IMR-90 (cell line): ENCODE results near the gene STK10. TPM values are rescaled to one million over a fixed set of nuclear protein-coding genes. Genes with fewer than 3 reads are reported as not detected.

Source experiments
- ATAC-seq: fragments of 200-7000 bp; cut with Tn5 transposase; 2 replicates; pipeline ENCODE4 v1.9.1; 2020; ENCODE audit warnings: low read depth, mild to moderate bottlenecking, moderate library complexity
- BruUV-seq: library from RNA; stranded (reverse); fragments of 400-500 nt; replicated peaks from 2 replicates; lab custom pipeline; 2021; lab: Mats Ljungman, UMichigan
- CTCF ChIA-PET: fragments of 300-600 bp; formaldehyde crosslinking; extraction: SDS; loops from one replicate; lab custom pipeline; 2021; ENCODE audit warnings: antibody characterized with exemption; lab: Yijun Ruan, JAX
- POLR2A ChIA-PET: fragments of 300-600 bp; sonication (Branson Sonifier 250); formaldehyde crosslinking; loops from one replicate; lab custom pipeline; 2022; ENCODE audit warnings: antibody characterized with exemption; ENCODE audit not compliant: unreplicated experiment; lab: Charles Lee
- DNase-seq: peaks from one replicate; pipeline ENCODE4 v3.0.0; 2013
- H2AFZ ChIP-seq: replicated peaks from 2 replicates; pipeline ENCODE3; 2013; ENCODE audit warnings: low read length, mild to moderate bottlenecking; ENCODE audit not compliant: poor library complexity
- H2AK5ac ChIP-seq: 2 replicates; pipeline ENCODE4 v1.6.1; 2013; ENCODE audit warnings: low read depth, low read length, inconsistent platforms
- H2AK9ac ChIP-seq: replicated peaks from 2 replicates; pipeline ENCODE3; 2013; ENCODE audit warnings: mild to moderate bottlenecking, low read depth, low read length, moderate library complexity; ENCODE audit not compliant: poor library complexity
- H2BK120ac ChIP-seq: 2 replicates; pipeline ENCODE4 v1.6.1; 2013; ENCODE audit warnings: low read depth, low read length, inconsistent platforms
- H2BK15ac ChIP-seq: 3 replicates; pipeline ENCODE4 v1.6.1; 2013; ENCODE audit warnings: low read depth, low read length, inconsistent platforms
- H2BK20ac ChIP-seq: 2 replicates; pipeline ENCODE4 v1.6.1; 2013; ENCODE audit warnings: low read depth, mild to moderate bottlenecking, inconsistent platforms, low read length, moderate library complexity
- H2BK5ac ChIP-seq: 2 replicates; pipeline ENCODE4 v1.6.1; 2013; ENCODE audit warnings: mild to moderate bottlenecking, low read depth, low read length, inconsistent platforms; ENCODE audit not compliant: poor library complexity, severe bottlenecking
- H3K14ac ChIP-seq: replicated peaks from 2 replicates; pipeline ENCODE4 v1.6.1; 2013; ENCODE audit warnings: low read depth, low read length, inconsistent platforms
- H3K18ac ChIP-seq: 2 replicates; pipeline ENCODE4 v1.6.1; 2013; ENCODE audit warnings: low read depth, low read length, control low read depth
- H3K23ac ChIP-seq: 2 replicates; pipeline ENCODE4 v1.6.1; 2013; ENCODE audit warnings: low read depth, low read length, inconsistent platforms
- H3K27ac ChIP-seq: 2 replicates; pipeline ENCODE4 v1.5.1; 2013; ENCODE audit warnings: mild to moderate bottlenecking, control low read depth, low read length; ENCODE audit not compliant: insufficient read depth
- H3K27me3 ChIP-seq: 2 replicates; pipeline ENCODE4 v1.6.1; 2013; ENCODE audit warnings: low read length; ENCODE audit not compliant: control insufficient read depth, insufficient read depth
- H3K36me3 ChIP-seq: 2 replicates; pipeline ENCODE4 v1.6.1; 2013; ENCODE audit warnings: low read length, mixed read lengths; ENCODE audit not compliant: control insufficient read depth, insufficient read depth
- H3K4ac ChIP-seq: 2 replicates; pipeline ENCODE4 v1.6.1; 2013; ENCODE audit warnings: low read depth, low read length, inconsistent platforms
- H3K4me1 ChIP-seq: 2 replicates; pipeline ENCODE4 v1.6.1; 2013; ENCODE audit warnings: low read length, mixed read lengths; ENCODE audit not compliant: control insufficient read depth, insufficient read depth
- H3K4me2 ChIP-seq: 2 replicates; pipeline ENCODE4 v1.6.1; 2013; ENCODE audit warnings: low read depth, mild to moderate bottlenecking, control low read depth, low read length, moderate library complexity
- H3K4me3 ChIP-seq: 2 replicates; pipeline ENCODE4 v1.5.1; 2013; ENCODE audit warnings: low read depth, mild to moderate bottlenecking, control low read depth, low read length, moderate library complexity; ENCODE audit not compliant: insufficient read depth
- H3K56ac ChIP-seq: 2 replicates; pipeline ENCODE4 v1.6.1; 2013; ENCODE audit warnings: low read length, inconsistent platforms; ENCODE audit not compliant: insufficient read depth; ENCODE audit errors: extremely low read depth
- H3K79me1 ChIP-seq, 2 experiments: 2 replicates each; pipeline ENCODE4 v1.6.1; 2013; ENCODE audit warnings: low read length in 2 of 2, inconsistent platforms in 1 of 2, low read depth in 1 of 2
- H3K9ac ChIP-seq: 2 replicates; pipeline ENCODE4 v1.6.1; 2013; ENCODE audit warnings: low read depth, low read length, control low read depth
- H3K9me1 ChIP-seq: 2 replicates; pipeline ENCODE4 v1.6.1; 2013; ENCODE audit warnings: low read length, inconsistent platforms; ENCODE audit not compliant: insufficient read depth
- H3K9me3 ChIP-seq: 2 replicates; pipeline ENCODE4 v1.6.1; 2013; ENCODE audit warnings: low read length; ENCODE audit not compliant: control insufficient read depth, insufficient read depth
- H4K20me1 ChIP-seq: 2 replicates; pipeline ENCODE4 v1.6.1; 2013; ENCODE audit warnings: low read length, inconsistent platforms; ENCODE audit not compliant: insufficient read depth
- H4K5ac ChIP-seq: 2 replicates; pipeline ENCODE4 v1.6.1; 2013; ENCODE audit warnings: mild to moderate bottlenecking, low read depth, low read length, control low read depth
- H4K8ac ChIP-seq, 2 experiments: 2 replicates each; pipeline ENCODE4 v1.6.1; 2013; ENCODE audit warnings: low read depth in 2 of 2, low read length in 2 of 2, control low read depth in 1 of 2, inconsistent platforms in 1 of 2
- H4K91ac ChIP-seq: 2 replicates; pipeline ENCODE4 v1.6.1; 2013; ENCODE audit warnings: low read depth, low read length, inconsistent platforms; ENCODE audit not compliant: insufficient read depth
- CEBPB ChIP-seq: IDR thresholded peaks from 2 replicates; pipeline ENCODE4 v1.6.1; 2012; ENCODE audit warnings: low read depth, low read length, improper control_type of control experiment
- FOS ChIP-seq: fragments of 150-350 bp; IDR thresholded peaks from 2 replicates; pipeline ENCODE4 v1.6.1; 2016; ENCODE audit warnings: low read depth, low read length
- MAZ ChIP-seq: IDR thresholded peaks from 2 replicates; pipeline ENCODE4 v1.6.1; 2012; ENCODE audit warnings: low read depth, mild to moderate bottlenecking, low read length, improper control_type of control experiment, moderate library complexity, borderline replicate concordance
- MXI1 ChIP-seq: IDR thresholded peaks from 2 replicates; pipeline ENCODE4 v1.6.1; 2012; ENCODE audit warnings: low read depth, mild to moderate bottlenecking, low read length, moderate library complexity, borderline replicate concordance
- NFE2L2 ChIP-seq: fragments of 150-350 bp; IDR thresholded peaks from 2 replicates; pipeline ENCODE4 v1.6.1; 2016; ENCODE audit warnings: low read depth, mild to moderate bottlenecking, low read length
- RFX5 ChIP-seq: IDR thresholded peaks from 2 replicates; pipeline ENCODE4 v1.8.0; 2012; ENCODE audit warnings: low read depth, mild to moderate bottlenecking, low read length, moderate library complexity
- WGBS, 2 experiments: methylation state at CpG; one replicate each; pipeline versions ENCODE4 v1.1.5 to v1.1.7; 2013; ENCODE audit warnings: missing lambda C conversion rate in 2 of 2; ENCODE audit not compliant: insufficient read length in 1 of 2; ENCODE audit errors: extremely low coverage in 2 of 2; 5-methylcytosine and 5-hydroxymethylcytosine counted together
- dilution Hi-C: fragments of 300-500 bp; cut with HindIII; formaldehyde crosslinking; loops from one replicate; pipeline ENCODE4 v1.14.3; 2018; ENCODE audit warnings: low sequenced_read_pairs; ENCODE audit not compliant: unreplicated experiment
- in situ Hi-C: fragments of 300-500 bp; cut with MboI; formaldehyde crosslinking; loops from 3 replicates; pipeline ENCODE4 v1.14.3; 2019; ENCODE audit warnings: low sequenced_read_pairs, inconsistent platforms, mixed read lengths
- intact Hi-C: fragments of 100-400 bp; cut with micrococcal nuclease; formaldehyde crosslinking; loops from 2 replicates; pipeline ENCODE4 v1.10.0; 2022
- polyA plus RNA-seq, 3 experiments: library from polyadenylated mRNA; depleted of rRNA; stranded (reverse); fragments of >200 nt; gene quantifications; 2 replicates each; pipeline ENCODE4 v1.2.3, GENCODE V29; 2012; ENCODE audit warnings: low replicate concordance in 1 of 3
- total RNA-seq: library from RNA; depleted of rRNA; stranded (reverse); fragments of >200 nt; gene quantifications from 2 replicates; pipeline ENCODE4 v1.2.3, GENCODE V29; 2012
- TF ChIP-seq, protein P1 (sequence below): conservative IDR thresholded peaks from 2 replicates; pipeline ENCODE4 v1.5.1; 2012; ENCODE audit warnings: mild to moderate bottlenecking, low read depth, low read length, improper control_type of control experiment

Gene STK10
- total and polyA plus RNA-seq, 2 of the 4 experiments (the other 2 are of a cell fraction) = 15.4 to 18.5 TPM

DNA sequence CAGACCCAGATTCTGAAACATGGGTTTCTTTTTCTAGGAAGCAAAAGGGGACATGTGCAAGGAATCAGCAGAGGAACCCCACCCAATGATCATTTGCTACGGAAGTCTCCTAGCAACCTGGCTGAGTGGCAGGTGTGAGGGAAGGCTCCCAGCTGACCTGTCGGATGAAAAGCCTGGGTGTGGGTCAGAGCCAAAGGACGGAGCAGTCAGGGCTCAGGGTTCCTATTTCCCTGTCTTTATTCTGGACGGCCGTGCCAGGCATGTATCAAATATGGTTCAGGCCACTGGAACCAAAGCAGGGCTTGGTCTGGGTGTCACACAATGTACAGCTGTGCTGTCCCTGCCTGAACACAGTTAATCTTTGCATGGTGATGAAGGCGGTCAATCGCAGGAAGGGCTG is 20.1 kb downstream of the STK10 start:
- no peak overlapping the region for H2BK15ac ChIP-seq
- no peak overlapping the region for H3K4me3 ChIP-seq
- intact Hi-C loops = no loop called here
- H3K9me3 ChIP-seq = no peaks in the 10 kb centered on the region
- no peak overlapping the region for H3K4me2 ChIP-seq
- peaks cover 17% of the 10 kb centered on the region for H3K4me1 ChIP-seq
- DNase-seq = no peak
- no peak overlapping the region for H3K18ac ChIP-seq
- 75% methylated on average over 4 of the region's 7 CpGs; no CpG with 5 or more reads in 1 of the 2 experiments for WGBS, 2 experiments
- in situ Hi-C loops = no loop called here
- H3K36me3 ChIP-seq = peaks cover 6% of the 10 kb centered on the region; the same call in 1 of the 2 replicates
- peak overlapping the region; percentile 56 for H2AFZ ChIP-seq
- H3K4ac ChIP-seq = no peak overlapping the region
- TF ChIP-seq NFE2L2 (no peak), MXI1 (no peak), CEBPB (no peak), FOS (no peak), RFX5 (no peak), MAZ (no peak)
- TF ChIP-seq, protein P1, sequence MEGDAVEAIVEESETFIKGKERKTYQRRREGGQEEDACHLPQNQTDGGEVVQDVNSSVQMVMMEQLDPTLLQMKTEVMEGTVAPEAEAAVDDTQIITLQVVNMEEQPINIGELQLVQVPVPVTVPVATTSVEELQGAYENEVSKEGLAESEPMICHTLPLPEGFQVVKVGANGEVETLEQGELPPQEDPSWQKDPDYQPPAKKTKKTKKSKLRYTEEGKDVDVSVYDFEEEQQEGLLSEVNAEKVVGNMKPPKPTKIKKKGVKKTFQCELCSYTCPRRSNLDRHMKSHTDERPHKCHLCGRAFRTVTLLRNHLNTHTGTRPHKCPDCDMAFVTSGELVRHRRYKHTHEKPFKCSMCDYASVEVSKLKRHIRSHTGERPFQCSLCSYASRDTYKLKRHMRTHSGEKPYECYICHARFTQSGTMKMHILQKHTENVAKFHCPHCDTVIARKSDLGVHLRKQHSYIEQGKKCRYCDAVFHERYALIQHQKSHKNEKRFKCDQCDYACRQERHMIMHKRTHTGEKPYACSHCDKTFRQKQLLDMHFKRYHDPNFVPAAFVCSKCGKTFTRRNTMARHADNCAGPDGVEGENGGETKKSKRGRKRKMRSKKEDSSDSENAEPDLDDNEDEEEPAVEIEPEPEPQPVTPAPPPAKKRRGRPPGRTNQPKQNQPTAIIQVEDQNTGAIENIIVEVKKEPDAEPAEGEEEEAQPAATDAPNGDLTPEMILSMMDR = no peak
- H3K23ac ChIP-seq = no peak overlapping the region
- H3K9ac ChIP-seq = no peak overlapping the region
- peaks cover 59% of the 10 kb centered on the region for H4K20me1 ChIP-seq
- no peak overlapping the region for H3K56ac ChIP-seq
- H4K5ac ChIP-seq = no peak overlapping the region
- peak overlapping the region; percentile 19; the same call in 1 of the 2 replicates for H3K14ac ChIP-seq
- H2AK5ac ChIP-seq = 0 out of 2 replicates have a peak overlapping the region, but pooled peaks have one; percentile 14
- BruUV-seq = no TSS peak
- no peak overlapping the region for H4K91ac ChIP-seq
- H3K9me1 ChIP-seq = peaks cover 41% of the 10 kb centered on the region
- no peak overlapping the region for H2BK120ac ChIP-seq
- POLR2A ChIA-PET = no interaction called here
- dilution Hi-C loops = no loop called here
- no peak overlapping the region for H2BK5ac ChIP-seq
- H4K8ac ChIP-seq = no peak overlapping the region
- CTCF ChIA-PET = interaction anchor here (1.4 kb wide), 1 partner anchor 45 kb away, joined by 3 read pairs; no protein-coding TSS in a partner anchor
- H3K79me1 ChIP-seq = peaks cover 38 to 80% of the 10 kb centered on the region in 2 experiments
- H2BK20ac ChIP-seq = no peak overlapping the region
- H3K27me3 ChIP-seq = no peaks in the 10 kb centered on the region
- no peak overlapping the region for H2AK9ac ChIP-seq
- H3K27ac ChIP-seq = no peak overlapping the region
- ATAC-seq = no peak
